Aorta (tissue), 5 donors: ENCODE measurements around the gene RPL41. TPM values are rescaled to one million over a fixed set of nuclear protein-coding genes. Genes with fewer than 3 reads are reported as not detected.

Experiments
- ATAC-seq: fragments of 200-7000 bp; cut with Tn5 transposase; one replicate; pipeline ENCODE4 v1.9.1; 2022; ENCODE audit warnings: moderate library complexity; ENCODE audit not compliant: low FRiP score
- DNase-seq, 2 donors: peaks; one replicate each; pipeline ENCODE4 v3.0.0-alpha.2; 2020
- H3K27ac ChIP-seq, 2 donors: one replicate each; pipeline ENCODE4 v1.5.1; 2013; ENCODE audit warnings: low read length in 2 of 2, mild to moderate bottlenecking in 2 of 2, moderate library complexity in 2 of 2, control low read depth in 1 of 2, inconsistent platforms in 1 of 2, low read depth in 1 of 2
- H3K27me3 ChIP-seq, 2 donors: one replicate each; pipeline ENCODE4 v1.6.1; 2013; ENCODE audit warnings: control low read depth in 1 of 2, low read length in 1 of 2, mild to moderate bottlenecking in 1 of 2, moderate library complexity in 1 of 2; ENCODE audit not compliant: insufficient read depth in 2 of 2, control insufficient read depth in 1 of 2
- H3K36me3 ChIP-seq, 2 donors: one replicate each; pipeline ENCODE4 v1.6.1; 2013; ENCODE audit warnings: control low read depth in 1 of 2, low read length in 1 of 2, mild to moderate bottlenecking in 1 of 2; ENCODE audit not compliant: insufficient read depth in 2 of 2, control insufficient read depth in 1 of 2
- H3K4me1 ChIP-seq, 2 donors: one replicate each; pipeline ENCODE4 v1.6.1; 2013; ENCODE audit warnings: low read length in 2 of 2, control low read depth in 1 of 2, mild to moderate bottlenecking in 1 of 2, moderate library complexity in 1 of 2; ENCODE audit not compliant: insufficient read depth in 2 of 2, control insufficient read depth in 1 of 2
- H3K4me3 ChIP-seq, 2 donors: one replicate each; pipeline ENCODE4 v1.5.1; 2013; ENCODE audit warnings: low read length in 2 of 2, control low read depth in 1 of 2, mild to moderate bottlenecking in 1 of 2
- H3K9me3 ChIP-seq: one replicate; pipeline ENCODE4 v1.6.1; 2013; ENCODE audit warnings: mild to moderate bottlenecking, low read length; ENCODE audit not compliant: control insufficient read depth
- WGBS, 2 donors: extraction: QIAGEN DNeasy Blood & Tissue Kit; methylation state at CpG; one replicate each; pipeline ENCODE4 v1.1.7; 2013; 5-methylcytosine and 5-hydroxymethylcytosine counted together
- intact Hi-C, 2 donors: fragments of 100-400 bp; cut with DNase I; formaldehyde crosslinking; loops; one replicate each; pipeline versions ENCODE4 v1.14.2 to v1.15.0; 2022
- polyA plus RNA-seq, 2 donors: library from polyadenylated mRNA; stranded (reverse); fragments of 200-250 nt; gene quantifications; one replicate each; pipeline ENCODE4 v1.2.3, GENCODE V29; 2013
- total RNA-seq, 2 donors: library from RNA; stranded (reverse); fragmentation: NEBNext Ultra II Directional; extraction: Animal tissue kit (Norgen Biotek cat#: 25700); gene quantifications; one replicate each; pipeline ENCODE4 v1.2.1, GENCODE V29; 2021
- donor health status: healthy with polysubstance abuse.
- donor health status: Bipolar disorder and iron deficiency.
- donor health status: DM: no; HTN: no; CAD: no.
- donor health status: DM: no; HTN: no; CAD: no.
- donor health status: DM: yes; HTN: yes; CAD: no.

RPL41 gene
- total and polyA plus RNA-seq, 4 donors = 2,225 to 7,278 (median 4,110) TPM

GRCh38 chr12:56158029-56158925 lies 41.8 kb downstream of the RPL41 start, which contains the start of gene MYL6:
Gene MYL6 (plus strand): TSS chr12:56158359. CDS start chr12:56158402, 43 bp downstream.
- 0% methylated on average over 28 to 30 of the region's 30 CpGs for WGBS, 2 donors
- H3K4me3 ChIP-seq = peak within 1 kb of the TSS; percentile 78 to 96
- peak within 1 kb of the TSS; percentile 62 to 82 for H3K27ac ChIP-seq
- intact Hi-C loops = loop anchor here in 1 of 2 donors (5.0 kb wide), 1 partner anchor 41 kb away; the partner anchor contains the start of genes RPL41 and ZC3H10
- no peaks in the 10 kb centered on the region for H3K27me3 ChIP-seq
- H3K36me3 ChIP-seq = peaks cover 0 to 17% of the 10 kb centered on the region in 2 donors
- no peaks in the 10 kb centered on the region for H3K9me3 ChIP-seq
- DNase-seq (peak; percentile 95 to 97), ATAC-seq (peak; percentile 95)
- H3K4me1 ChIP-seq = no peaks in the 10 kb centered on the region

GRCh38 chr12:56158926-56159461 lies 42.6 kb downstream of the RPL41 start:
- intact Hi-C loops = loop anchor here in 1 of 2 donors (5.0 kb wide), 1 partner anchor 42 kb away; the partner anchor contains the start of genes RPL41 and ZC3H10
- 0% methylated on average over 6 of the region's 6 CpGs for WGBS, 2 donors
- DNase-seq = peak; percentile 88 to 93

GRCh38 chr12:56159482-56160192 lies 43.2 kb downstream of the RPL41 start:
- DNase-seq (peak in 1 of 2 donors; percentile 35), ATAC-seq (no peak)
- Histone ChIP-seq H3K27me3 (no peaks in the 10 kb centered on the region), H3K36me3 (peaks cover 0 to 19% of the 10 kb centered on the region in 2 donors), H3K27ac (peak overlapping the region; percentile 1 to 67), H3K4me3 (peak overlapping the region; percentile 76 to 96), H3K4me1 (no peaks in the 10 kb centered on the region), H3K9me3 (no peaks in the 10 kb centered on the region)
- intact Hi-C loops = loop anchor here (2.0 to 5.0 kb wide), 2 partner anchors 29 to 42 kb away; partner anchors contain the start of genes RPL41 (in 1 of the 2), SMARCC2 (in 1 of the 2) and ZC3H10 (in 1 of the 2)
- 1 to 2% methylated on average over 8 of the region's 8 CpGs for WGBS, 2 donors

More at GRCh38 chr12:56158926-56159461, 42.6 kb downstream of the RPL41 start:
- Histone ChIP-seq H3K27me3 (no peaks in the 10 kb centered on the region), H3K4me1 (no peaks in the 10 kb centered on the region), H3K36me3 (peaks cover 0 to 17% of the 10 kb centered on the region in 2 donors), H3K9me3 (no peaks in the 10 kb centered on the region), H3K4me3 (peak overlapping the region; percentile 76 to 96), H3K27ac (peak overlapping the region; percentile 62 to 82)
- peak; percentile 75 for ATAC-seq

- Histone ChIP-seq H3K36me3 (peaks cover 0 to 19% of the 10 kb centered on the region in 2 donors), H3K4me3 (peak overlapping the region; percentile 76 to 96), H3K9me3 (no peaks in the 10 kb centered on the region), H3K27ac (peak overlapping the region in 1 of 2 donors; percentile 67), H3K4me1 (no peaks in the 10 kb centered on the region), H3K27me3 (no peaks in the 10 kb centered on the region)
- intact Hi-C loops = loop anchor here in 1 of 2 donors (2.0 kb wide), 1 partner anchor 29 kb away; the partner anchor contains the start of gene SMARCC2
- WGBS, 2 donors = 6 to 7% methylated on average over 7 of the region's 7 CpGs
- peak in 1 of 2 donors; percentile 49 for DNase-seq
- ATAC-seq = no peak
These were observed 43.8 kb downstream of the RPL41 start for GRCh38 chr12:56160193-56160763.

DNA sequence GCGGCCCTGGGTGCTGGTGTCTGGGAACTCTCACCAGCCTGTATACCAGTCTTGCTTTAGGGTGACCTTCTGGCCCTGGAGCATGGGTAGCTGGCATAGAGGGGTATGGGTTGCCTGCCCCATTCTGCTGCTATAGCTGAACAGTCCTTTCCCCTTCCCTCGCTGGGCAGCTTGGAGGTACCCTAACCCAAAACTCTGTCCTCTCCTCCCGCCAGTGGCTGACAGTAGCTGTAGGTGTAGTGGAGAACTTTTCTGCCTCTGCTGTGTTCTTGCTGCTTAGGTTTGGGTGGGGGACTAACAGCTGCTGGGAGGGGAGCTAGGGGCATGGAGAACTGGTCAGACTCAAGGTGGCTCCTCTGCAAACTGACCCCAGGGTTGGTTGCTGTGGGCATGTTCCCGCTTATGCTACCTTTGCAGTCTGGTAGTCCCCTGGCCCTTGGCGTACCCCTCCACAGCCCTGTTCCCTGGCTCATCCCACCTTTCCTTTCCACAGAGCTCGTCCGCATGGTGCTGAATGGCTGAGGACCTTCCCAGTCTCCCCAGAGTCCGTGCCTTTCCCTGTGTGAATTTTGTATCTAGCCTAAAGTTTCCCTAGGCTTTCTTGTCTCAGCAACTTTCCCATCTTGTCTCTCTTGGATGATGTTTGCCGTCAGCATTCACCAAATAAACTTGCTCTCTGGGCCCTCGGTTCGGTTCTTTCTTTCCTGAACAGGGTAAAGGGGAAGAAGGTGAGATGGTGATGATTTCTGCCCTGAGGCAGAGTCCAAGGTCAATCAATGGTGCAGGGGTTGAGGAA lies 44.7 kb downstream of the RPL41 start:
- Histone ChIP-seq H3K36me3 (peaks cover 0 to 19% of the 10 kb centered on the region in 2 donors), H3K27me3 (no peaks in the 10 kb centered on the region), H3K27ac (peak overlapping the region; percentile 9 to 11), H3K9me3 (no peaks in the 10 kb centered on the region), H3K4me1 (no peaks in the 10 kb centered on the region), H3K4me3 (peak overlapping the region; percentile 76 to 96)
- ATAC-seq (no peak), DNase-seq (peak in 1 of 2 donors; percentile 33)
- intact Hi-C loops = loop anchor here in 1 of 2 donors (2.0 kb wide), 1 partner anchor 28 kb away; the partner anchor contains the start of gene SMARCC2
- whole genome bisulfite sequencing, 2 donors = 20 to 22% methylated on average over 11 of the region's 11 CpGs

- H3K27me3 ChIP-seq = no peaks in the 10 kb centered on the region
- peaks cover 0 to 19% of the 10 kb centered on the region in 2 donors for H3K36me3 ChIP-seq
- DNase-seq (peak in 1 of 2 donors; percentile 35), ATAC-seq (no peak)
- WGBS, 2 donors = 34 to 40% methylated on average over 10 of the region's 10 CpGs
- intact Hi-C loops = loop anchor here in 1 of 2 donors (2.0 kb wide), 2 partner anchors 27 to 43 kb away; partner anchors contain the start of genes SMARCC2 and ZC3H10
- no peaks in the 10 kb centered on the region for H3K9me3 ChIP-seq
- H3K4me1 ChIP-seq = no peaks in the 10 kb centered on the region
- peak overlapping the region in 1 of 2 donors; percentile 17 for H3K27ac ChIP-seq
- H3K4me3 ChIP-seq = peak overlapping the region in 1 of 2 donors; percentile 96
These were observed 45.4 kb downstream of the RPL41 start for GRCh38 chr12:56161690-56162351.
